Panc1 (cell line): Measurements from ENCODE around the gene TMTC2.

Experiments
- CTCF ChIP-seq: fragments of 450-650 bp; IDR thresholded peaks from 2 replicates; pipeline ENCODE4 v1.5.1; 2017; ENCODE audit warnings: mild to moderate bottlenecking
- POLR2AphosphoS5 ChIP-seq: IDR thresholded peaks from 2 replicates; pipeline ENCODE4 v1.6.1; 2012; ENCODE audit warnings: mild to moderate bottlenecking, low read depth, low read length, moderate library complexity
- REST ChIP-seq, 2 experiments: IDR thresholded peaks; 2 replicates each; pipeline ENCODE4 v1.6.1; 2011 to 2012; ENCODE audit warnings: low read depth in 2 of 2, control low read depth in 1 of 2, low read length in 1 of 2, mild to moderate bottlenecking in 1 of 2, moderate library complexity in 1 of 2; ENCODE audit not compliant: insufficient read depth in 1 of 2
- SIN3A ChIP-seq: IDR thresholded peaks from 2 replicates; pipeline ENCODE4 v1.6.1; 2012; ENCODE audit warnings: low read depth, mild to moderate bottlenecking, low read length, moderate library complexity, borderline replicate concordance; ENCODE audit not compliant: insufficient read depth

- TF ChIP-seq CTCF: no peak
- no peak for TF ChIP-seq REST (IDR thresholded peaks at IDR 0.05; ENCODE audit: insufficient read depth in 1 of 2, low read depth in 2 of 2, low read length in 1 of 2)
- TF ChIP-seq POLR2AphosphoS5: no peak
- TF ChIP-seq SIN3A: no peak
These were observed 266.7 kb downstream of the TMTC2 start for GRCh38 chr12:82953397-82953796.
